Neural cell (in vitro differentiated cells): ENCODE results near the gene IGSF10.

Experiments
- EP300 ChIP-seq: fragments of 450-650 bp; conservative IDR thresholded peaks from 2 replicates; pipeline ENCODE4 v1.6.1; 2014; ENCODE audit warnings: antibody characterized with exemption, mild to moderate bottlenecking, moderate library complexity; ENCODE audit not compliant: poor library complexity, severe bottlenecking
- EZH2 ChIP-seq: fragments of 200-600, 300-800 bp; shearing (Covaris generic), sonication (generic); IDR thresholded peaks from 2 replicates; pipeline ENCODE4 v1.6.1; 2014; ENCODE audit warnings: antibody characterized with exemption, low read length, borderline replicate concordance, mild to moderate bottlenecking; ENCODE audit not compliant: insufficient read depth, poor library complexity, severe bottlenecking
- RAD21 ChIP-seq: fragments of 450-650 bp; conservative IDR thresholded peaks from 2 replicates; pipeline ENCODE4 v1.6.1; 2014; ENCODE audit warnings: antibody characterized with exemption, mild to moderate bottlenecking, moderate library complexity
- TAF1 ChIP-seq: IDR thresholded peaks from 2 replicates; pipeline ENCODE4 v1.6.1; 2012; ENCODE audit warnings: low read depth
- TF ChIP-seq, protein P1 (sequence below): fragments of 450-650 bp; IDR thresholded peaks from 2 replicates; pipeline ENCODE4 v1.5.1; 2014; ENCODE audit warnings: antibody characterized with exemption, mild to moderate bottlenecking, moderate library complexity; ENCODE audit not compliant: poor library complexity, severe bottlenecking

DNA sequence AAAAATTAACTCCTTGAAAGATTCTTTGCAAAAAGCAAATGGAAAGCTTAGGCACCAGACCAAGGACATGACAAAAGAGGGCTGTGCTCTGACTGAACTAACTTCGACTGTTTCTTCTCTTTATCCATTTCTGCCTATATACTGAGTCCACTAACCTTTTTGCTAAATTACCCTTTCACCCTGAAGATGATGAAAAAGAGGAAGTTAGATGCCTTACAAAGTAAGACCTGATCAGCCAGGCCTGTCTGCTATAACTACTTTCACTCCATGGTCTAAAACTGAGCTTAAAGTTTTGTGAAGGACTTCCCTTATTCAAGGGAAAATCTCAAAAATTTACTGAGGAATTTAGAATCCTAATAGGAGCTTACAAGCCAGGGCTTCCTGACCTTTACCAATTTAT is 6.2 kb upstream of the IGSF10 start:
- TF ChIP-seq TAF1 (no peak), EP300 (no peak), EZH2 (no peak), RAD21 (no peak)
- TF ChIP-seq, protein P1, sequence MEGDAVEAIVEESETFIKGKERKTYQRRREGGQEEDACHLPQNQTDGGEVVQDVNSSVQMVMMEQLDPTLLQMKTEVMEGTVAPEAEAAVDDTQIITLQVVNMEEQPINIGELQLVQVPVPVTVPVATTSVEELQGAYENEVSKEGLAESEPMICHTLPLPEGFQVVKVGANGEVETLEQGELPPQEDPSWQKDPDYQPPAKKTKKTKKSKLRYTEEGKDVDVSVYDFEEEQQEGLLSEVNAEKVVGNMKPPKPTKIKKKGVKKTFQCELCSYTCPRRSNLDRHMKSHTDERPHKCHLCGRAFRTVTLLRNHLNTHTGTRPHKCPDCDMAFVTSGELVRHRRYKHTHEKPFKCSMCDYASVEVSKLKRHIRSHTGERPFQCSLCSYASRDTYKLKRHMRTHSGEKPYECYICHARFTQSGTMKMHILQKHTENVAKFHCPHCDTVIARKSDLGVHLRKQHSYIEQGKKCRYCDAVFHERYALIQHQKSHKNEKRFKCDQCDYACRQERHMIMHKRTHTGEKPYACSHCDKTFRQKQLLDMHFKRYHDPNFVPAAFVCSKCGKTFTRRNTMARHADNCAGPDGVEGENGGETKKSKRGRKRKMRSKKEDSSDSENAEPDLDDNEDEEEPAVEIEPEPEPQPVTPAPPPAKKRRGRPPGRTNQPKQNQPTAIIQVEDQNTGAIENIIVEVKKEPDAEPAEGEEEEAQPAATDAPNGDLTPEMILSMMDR, result no peak
